Measurements from ENCODE around the gene SARM1. TPM values are rescaled to one million over a fixed set of nuclear protein-coding genes. Genes with fewer than 3 reads are reported as not detected.

Gene SARM1
- total and polyA plus RNA-seq, 9 of the 15 experiments (the other 6 are each of a cell fraction or from before 2014, with no cell fraction given), result 0.04 to 0.55 (median 0.11) TPM; not detected in 2

- ChIA-PET POLR2A (interaction anchor here (3.4 kb wide), 1 partner anchor 10 kb away, joined by 31 read pairs; the partner anchor contains the start of gene POLDIP2), CTCF (ENCODE audit: low intra/inter-chr PET ratio) (no interaction called here)
- in situ Hi-C loops (cut with MboI), result no loop called here
- Histone ChIP-seq H2AFZ (ENCODE audit: low read depth, low read length) (no peak overlapping the region), H3K4me3 (no peak overlapping the region), H3K4me2 (ENCODE audit: insufficient read depth, low read length) (no peak overlapping the region), H3K9ac (ENCODE audit: insufficient read depth in 1 of 2, low read depth in 2 of 2, low read length in 2 of 2) (0 out of 4 replicates have a peak overlapping the region, but pooled peaks of 1 of the 2 experiments have one; percentile 20), H3K4me1 (replicated peaks in 1 of 2; ENCODE audit: control insufficient read depth in 2 of 2, insufficient read depth in 2 of 2, low read length in 2 of 2) (peaks cover 16 to 45% of the 10 kb centered on the region in 2 experiments), H4K20me1 (replicated peaks; ENCODE audit: control insufficient read depth, insufficient read depth, low read length) (peaks cover 14% of the 10 kb centered on the region), H3K27me3 (ENCODE audit: control insufficient read depth in 2 of 2, insufficient read depth in 2 of 2, low read length in 2 of 2) (peaks cover 0 to 4% of the 10 kb centered on the region in 2 experiments; a peak in 1 of 5 replicates), H3K27ac (ENCODE audit: extremely low read depth, low read depth, low read length) (no peak overlapping the region), H3K9me3 (replicated peaks; ENCODE audit: control insufficient read depth, insufficient read depth, low read depth, low read length) (no peaks in the 10 kb centered on the region), H3K36me3 (ENCODE audit: control insufficient read depth, insufficient read depth, low read length) (peaks cover 10% of the 10 kb centered on the region; the same call in 1 of the 3 replicates), H3K9me1 (ENCODE audit: control insufficient read depth, insufficient read depth, low read length) (peaks cover 5% of the 10 kb centered on the region), H3K79me2 (ENCODE audit: control insufficient read depth, insufficient read depth, low read length) (no peaks in the 10 kb centered on the region)
- no peak for TF ChIP-seq STAG1 (CRISPR knock-in tag; IDR thresholded peaks at IDR 0.05; ENCODE audit: borderline replicate concordance)
- TF ChIP-seq FIP1L1 (IDR thresholded peaks at IDR 0.05; ENCODE audit: low read depth, low read length, poor library complexity, severe bottlenecking), result no peak
- TF ChIP-seq ZNF277 (CRISPR knock-in tag; IDR thresholded peaks at IDR 0.05; ENCODE audit: borderline replicate concordance), result no peak
- no peak for TF ChIP-seq MYBL2 (IDR thresholded peaks at IDR 0.05; ENCODE audit: low read depth)
- TF ChIP-seq MYBL2 (CRISPR knock-in tag; IDR thresholded peaks at IDR 0.05; ENCODE audit: borderline replicate concordance), result no peak
- no peak for TF ChIP-seq TFAM (CRISPR knock-in tag; conservative IDR thresholded peaks at IDR 0.05)
- TF ChIP-seq SRSF9 (IDR thresholded peaks at IDR 0.05; ENCODE audit: borderline replicate concordance, low read depth, low read length), result no peak
- no peak for TF ChIP-seq CEBPB (tag; IDR thresholded peaks at IDR 0.05)
- no peak for TF ChIP-seq TFE3 (CRISPR knock-in tag; IDR thresholded peaks at IDR 0.05)
- TF ChIP-seq SMARCB1 (IDR thresholded peaks at IDR 0.05; ENCODE audit: insufficient read length, low read depth), result no peak
- TF ChIP-seq TCF15 (CRISPR knock-in tag; IDR thresholded peaks at IDR 0.05), result no peak
- intact Hi-C loops (cut with micrococcal nuclease), result no loop called here
- no TSS peak for BruUV-seq (replicated peaks)
- DNase-seq (ENCODE audit: extremely low read depth in 1 of 4, low spot score in 3 of 4), result no peak
- ATAC-seq, result no peak
- 57% methylated on average over 5 of the region's 5 CpGs for WGBS (ENCODE audit: insufficient coverage, low coverage, missing lambda C conversion rate)
- FAIRE-seq, result no peak
These were observed 3.1 kb upstream of the SARM1 start for GRCh38 chr17:28368306-28368831.

Measured in K562 (cell line).